CD14-positive monocyte (primary cell): Measurements from ENCODE around the gene ARNT2. TPM values are rescaled to one million over a fixed set of nuclear protein-coding genes. Genes with fewer than 3 reads are reported as not detected.

ENCODE experiments used
- DNase-seq, 3 donors: peaks; one replicate each; pipeline ENCODE4 v3.0.0-alpha.2; 2011 to 2022
- H2AFZ ChIP-seq: 2 replicates; pipeline ENCODE4 v1.6.0; 2012; ENCODE audit warnings: mild to moderate bottlenecking, low read depth, low read length, inconsistent platforms; ENCODE audit not compliant: insufficient read depth, poor library complexity, severe bottlenecking
- H3K27ac ChIP-seq, 2 donors: 1 replicate in 1 of 2; 2 replicates in 1 of 2; pipeline ENCODE4 v1.5.1; 2012 to 2013; ENCODE audit warnings: low read length in 2 of 2, control low read depth in 1 of 2, inconsistent platforms in 1 of 2, low read depth in 1 of 2, mild to moderate bottlenecking in 1 of 2
- H3K27me3 ChIP-seq, 2 donors: one replicate each; pipeline versions ENCODE4 v1.6.0 to v1.6.1; 2011 to 2013; ENCODE audit warnings: low read length in 2 of 2; ENCODE audit not compliant: control insufficient read depth in 2 of 2, insufficient read depth in 2 of 2
- H3K36me3 ChIP-seq, 2 donors: replicated peaks in 1 of 2; 1 replicate in 1 of 2; 2 replicates in 1 of 2; pipeline versions ENCODE4 v1.5.1 to v1.6.1; 2012 to 2013; ENCODE audit warnings: low read length in 2 of 2, control low read depth in 1 of 2, inconsistent platforms in 1 of 2, mild to moderate bottlenecking in 1 of 2; ENCODE audit not compliant: insufficient read depth in 2 of 2, control insufficient read depth in 1 of 2
- H3K4me1 ChIP-seq, 2 donors: 1 replicate in 1 of 2; 2 replicates in 1 of 2; pipeline versions ENCODE4 v1.5.1 to v1.6.1; 2012 to 2013; ENCODE audit warnings: low read length in 2 of 2, control low read depth in 1 of 2, inconsistent platforms in 1 of 2, mild to moderate bottlenecking in 1 of 2, moderate library complexity in 1 of 2; ENCODE audit not compliant: insufficient read depth in 2 of 2, control insufficient read depth in 1 of 2
- H3K4me2 ChIP-seq: replicated peaks from 2 replicates; pipeline ENCODE3; 2012; ENCODE audit warnings: low read length, moderate library complexity, mild to moderate bottlenecking; ENCODE audit not compliant: poor library complexity, severe bottlenecking; ENCODE audit errors: extremely low read depth
- H3K4me3 ChIP-seq, 3 experiments: fragments of 200-600 bp in 1 of 3; sonication (generic) in 1 of 3; replicated peaks in 1 of 3; 1 replicate in 2 of 3; 2 replicates in 1 of 3; pipeline ENCODE4 v1.5.1; 2011 to 2013; ENCODE audit warnings: low read length in 3 of 3, mild to moderate bottlenecking in 3 of 3, control low read depth in 2 of 3, low read depth in 2 of 3, inconsistent platforms in 1 of 3, moderate library complexity in 1 of 3
- H3K79me2 ChIP-seq: 2 replicates; pipeline ENCODE4 v1.6.0; 2012; ENCODE audit warnings: mild to moderate bottlenecking, control low read depth, inconsistent platforms, low read length, moderate library complexity; ENCODE audit not compliant: insufficient read depth
- H3K9ac ChIP-seq: 2 replicates; pipeline ENCODE4 v1.6.0; 2017; ENCODE audit warnings: low read length, mild to moderate bottlenecking; ENCODE audit not compliant: insufficient read depth, poor library complexity, severe bottlenecking
- H3K9me3 ChIP-seq, 2 donors: replicated peaks in 1 of 2; 1 replicate in 1 of 2; 2 replicates in 1 of 2; pipeline versions ENCODE4 v1.5.1 to v1.6.1; 2012 to 2013; ENCODE audit warnings: low read length in 2 of 2, control low read depth in 1 of 2; ENCODE audit not compliant: control insufficient read depth in 1 of 2, insufficient read depth in 1 of 2
- H4K20me1 ChIP-seq: 2 replicates; pipeline ENCODE4 v1.6.0; 2012; ENCODE audit warnings: mild to moderate bottlenecking, low read length, control low read depth, moderate library complexity; ENCODE audit not compliant: insufficient read depth
- H3K27ac Mint-ChIP-seq, 7 donors: one replicate each; pipeline ENCODE4 v1.8.0; 2020; ENCODE audit warnings: mild to moderate bottlenecking in 7 of 7, mixed read lengths in 7 of 7, moderate library complexity in 6 of 7, inconsistent platforms in 2 of 7
- H3K27me3 Mint-ChIP-seq, 3 donors: one replicate each; pipeline ENCODE4 v1.8.0; 2021 to 2022; ENCODE audit warnings: low read depth in 3 of 3, mild to moderate bottlenecking in 3 of 3, mixed read lengths in 3 of 3, moderate library complexity in 3 of 3, inconsistent platforms in 1 of 3
- H3K36me3 Mint-ChIP-seq, 2 donors: one replicate each; pipeline ENCODE4 v1.8.0; 2020; ENCODE audit warnings: mixed read lengths in 2 of 2, inconsistent platforms in 1 of 2, mild to moderate bottlenecking in 1 of 2
- H3K4me1 Mint-ChIP-seq: one replicate; pipeline ENCODE4 v1.8.0; 2020; ENCODE audit warnings: mild to moderate bottlenecking, mixed read lengths
- H3K4me3 Mint-ChIP-seq, 2 donors: one replicate each; pipeline ENCODE4 v1.8.0; 2020; ENCODE audit warnings: mild to moderate bottlenecking in 2 of 2, mixed read lengths in 2 of 2, moderate library complexity in 1 of 2
- H3K9me3 Mint-ChIP-seq, 7 donors: one replicate each; pipeline ENCODE4 v1.8.0; 2020 to 2022; ENCODE audit warnings: mixed read lengths in 7 of 7, mild to moderate bottlenecking in 6 of 7, moderate library complexity in 6 of 7, inconsistent platforms in 2 of 7
- WGBS: methylation state at CpG from one replicate; pipeline ENCODE4 v1.1.5; 2013; ENCODE audit warnings: missing lambda C conversion rate; ENCODE audit not compliant: insufficient coverage; 5-methylcytosine and 5-hydroxymethylcytosine counted together
- intact Hi-C, 2 donors: fragments of 100-400 bp; cut with micrococcal nuclease; formaldehyde crosslinking; loops; one replicate each; pipeline versions ENCODE4 v1.15.0 to v1.15.1; 2023
- polyA plus RNA-seq, 3 donors: library from polyadenylated mRNA; depleted of rRNA in 1 of 3; unstranded in 2 of 3; stranded (reverse) in 1 of 3; fragments of 300-500 nt in 2 of 3; fragments of >200 nt in 1 of 3; fragmentation: Illumina TruSeq in 2 of 3; gene quantifications; 1 replicate in 2 of 3; 2 replicates in 1 of 3; pipeline ENCODE4 v1.2.3, GENCODE V29; 2012 to 2021
- TF ChIP-seq, protein P1 (sequence below): fragments of 200-600 bp; IDR thresholded peaks from one replicate; pipeline ENCODE4 v1.8.0; 2022; ENCODE audit warnings: antibody characterized with exemption, mild to moderate bottlenecking

The ARNT2 gene
- polyA plus RNA-seq, 3 donors, result not detected

DNA sequence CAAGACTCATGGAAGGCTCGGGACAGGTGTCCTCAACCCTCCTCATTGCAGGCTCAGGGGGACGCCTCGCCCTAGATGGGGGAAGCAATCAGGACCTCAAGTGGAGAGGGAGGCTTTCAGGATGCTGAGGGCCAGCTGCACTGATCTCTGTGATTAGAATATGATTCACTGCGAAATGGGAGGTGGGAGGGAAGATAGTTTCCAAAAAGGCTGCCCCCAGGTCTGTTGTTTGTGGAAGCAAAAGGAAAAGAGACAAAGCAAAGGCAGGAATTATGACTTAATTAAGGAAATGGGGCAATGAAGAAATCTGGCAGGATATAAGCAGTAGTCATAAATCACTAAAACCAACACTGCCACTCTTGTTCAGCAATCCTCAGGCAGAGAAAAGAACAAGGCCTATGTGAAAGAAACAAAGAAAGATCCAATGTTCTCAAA is 205.3 kb downstream of the ARNT2 start:
- Histone ChIP-seq H3K36me3 (no peaks in the 10 kb centered on the region), H3K4me1 (no peaks in the 10 kb centered on the region), H3K27me3 (no peaks in the 10 kb centered on the region), H3K27ac (no peak overlapping the region), H2AFZ (no peak overlapping the region), H4K20me1 (no peaks in the 10 kb centered on the region), H3K4me3 (no peak overlapping the region), H3K9ac (no peak overlapping the region), H3K79me2 (no peaks in the 10 kb centered on the region), H3K9me3 (no peaks in the 10 kb centered on the region), H3K4me2 (no peak overlapping the region)
- Mint-ChIP-seq H3K36me3 (no peaks in the 10 kb centered on the region), H3K4me3 (no peak overlapping the region), H3K4me1 (no peaks in the 10 kb centered on the region), H3K27ac (no peak overlapping the region), H3K9me3 (no peaks in the 10 kb centered on the region), H3K27me3 (peaks cover 2 to 8% (median 3%) of the 10 kb centered on the region in 3 donors)
- no peak for DNase-seq
- WGBS, result 12% methylated on average over 3 of the region's 4 CpGs
- intact Hi-C loops, result no loop called here
- TF ChIP-seq, protein P1, sequence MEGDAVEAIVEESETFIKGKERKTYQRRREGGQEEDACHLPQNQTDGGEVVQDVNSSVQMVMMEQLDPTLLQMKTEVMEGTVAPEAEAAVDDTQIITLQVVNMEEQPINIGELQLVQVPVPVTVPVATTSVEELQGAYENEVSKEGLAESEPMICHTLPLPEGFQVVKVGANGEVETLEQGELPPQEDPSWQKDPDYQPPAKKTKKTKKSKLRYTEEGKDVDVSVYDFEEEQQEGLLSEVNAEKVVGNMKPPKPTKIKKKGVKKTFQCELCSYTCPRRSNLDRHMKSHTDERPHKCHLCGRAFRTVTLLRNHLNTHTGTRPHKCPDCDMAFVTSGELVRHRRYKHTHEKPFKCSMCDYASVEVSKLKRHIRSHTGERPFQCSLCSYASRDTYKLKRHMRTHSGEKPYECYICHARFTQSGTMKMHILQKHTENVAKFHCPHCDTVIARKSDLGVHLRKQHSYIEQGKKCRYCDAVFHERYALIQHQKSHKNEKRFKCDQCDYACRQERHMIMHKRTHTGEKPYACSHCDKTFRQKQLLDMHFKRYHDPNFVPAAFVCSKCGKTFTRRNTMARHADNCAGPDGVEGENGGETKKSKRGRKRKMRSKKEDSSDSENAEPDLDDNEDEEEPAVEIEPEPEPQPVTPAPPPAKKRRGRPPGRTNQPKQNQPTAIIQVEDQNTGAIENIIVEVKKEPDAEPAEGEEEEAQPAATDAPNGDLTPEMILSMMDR, result no peak

DNA sequence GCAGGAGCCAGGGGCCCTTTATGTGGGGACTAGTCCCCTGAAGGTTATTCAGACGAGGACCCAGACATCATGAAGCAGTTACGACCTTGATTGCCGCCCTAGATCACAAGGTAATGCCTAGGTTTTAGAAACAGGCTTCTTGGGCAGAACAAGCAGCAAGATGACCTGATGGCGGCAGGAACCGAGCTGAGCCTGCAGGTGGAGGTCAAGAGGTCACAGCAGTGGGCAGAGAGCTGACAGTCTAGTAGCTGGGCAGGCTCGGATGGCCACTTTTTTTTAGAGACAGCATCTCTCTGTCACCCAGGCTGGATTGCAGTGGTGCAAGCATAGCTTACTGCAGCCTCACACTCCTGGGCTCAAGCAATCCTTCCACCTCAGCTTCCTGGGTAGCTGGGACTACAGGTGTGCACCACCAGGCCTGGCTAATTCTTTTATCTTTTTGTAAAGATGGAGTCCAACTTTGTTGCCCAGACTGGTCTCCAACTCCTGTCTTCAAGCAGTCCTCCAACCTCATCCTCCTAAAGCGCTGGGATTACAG is 207.4 kb downstream of the ARNT2 start:
- H3K36me3 ChIP-seq, result no peaks in the 10 kb centered on the region
- Mint-ChIP-seq H3K4me3 (no peak overlapping the region), H3K9me3 (no peaks in the 10 kb centered on the region), H3K36me3 (no peaks in the 10 kb centered on the region), H3K27me3 (peaks cover 2 to 4% (median 3%) of the 10 kb centered on the region in 3 donors), H3K4me1 (peaks cover 9% of the 10 kb centered on the region), H3K27ac (no peak overlapping the region)
- intact Hi-C loops, result no loop called here
- H3K9ac ChIP-seq, result no peak overlapping the region
- TF ChIP-seq, protein P1, result no peak
- no peak overlapping the region for H2AFZ ChIP-seq
- 99% methylated on average over 6 of the region's 7 CpGs for WGBS
- H3K27ac ChIP-seq, result no peak overlapping the region
- no peaks in the 10 kb centered on the region for H4K20me1 ChIP-seq
- H3K27me3 ChIP-seq, result no peaks in the 10 kb centered on the region
- DNase-seq, result no peak
- no peaks in the 10 kb centered on the region for H3K4me1 ChIP-seq
- H3K9me3 ChIP-seq, result no peaks in the 10 kb centered on the region
- H3K4me3 ChIP-seq, result no peak overlapping the region
- H3K4me2 ChIP-seq, result no peak overlapping the region
- H3K79me2 ChIP-seq, result no peaks in the 10 kb centered on the region
